Trophoblast cell (in vitro differentiated cells and primary cell): ENCODE results near the gene ASTN2.

Experiments used
- DNase-seq, 2 donors: peaks; one replicate each; pipeline ENCODE4 v3.0.0-alpha.2; 2016
- H2AFZ ChIP-seq: 2 replicates; pipeline ENCODE4 v1.6.1; 2013; ENCODE audit warnings: low read length, moderate library complexity, mild to moderate bottlenecking; ENCODE audit not compliant: insufficient read depth, poor library complexity
- H2AK5ac ChIP-seq: 2 replicates; pipeline ENCODE4 v1.6.1; 2013; ENCODE audit warnings: mild to moderate bottlenecking, low read length
- H2BK120ac ChIP-seq: 2 replicates; pipeline ENCODE4 v1.6.1; 2013; ENCODE audit warnings: low read length, mild to moderate bottlenecking, moderate library complexity; ENCODE audit not compliant: insufficient read depth, poor library complexity
- H2BK12ac ChIP-seq: 2 replicates; pipeline ENCODE4 v1.6.1; 2013; ENCODE audit warnings: mild to moderate bottlenecking, low read length, moderate library complexity
- H2BK5ac ChIP-seq: 2 replicates; pipeline ENCODE4 v1.6.1; 2013; ENCODE audit warnings: low read length, low read depth, moderate library complexity, mild to moderate bottlenecking; ENCODE audit not compliant: poor library complexity
- H3K14ac ChIP-seq: 2 replicates; pipeline ENCODE4 v1.6.1; 2013; ENCODE audit warnings: mild to moderate bottlenecking, low read length
- H3K18ac ChIP-seq: 2 replicates; pipeline ENCODE4 v1.6.1; 2013; ENCODE audit warnings: mild to moderate bottlenecking, low read length
- H3K23ac ChIP-seq: 2 replicates; pipeline ENCODE4 v1.6.1; 2013; ENCODE audit warnings: low read length
- H3K27ac ChIP-seq: 2 replicates; pipeline ENCODE4 v1.5.1; 2013; ENCODE audit warnings: low read depth, mild to moderate bottlenecking, inconsistent platforms, low read length, moderate library complexity
- H3K27me3 ChIP-seq: 2 replicates; pipeline ENCODE4 v1.6.1; 2013; ENCODE audit warnings: inconsistent platforms, mild to moderate bottlenecking, low read length, moderate library complexity; ENCODE audit not compliant: insufficient read depth
- H3K36me3 ChIP-seq, 2 experiments: 1 replicate in 1 of 2; 2 replicates in 1 of 2; pipeline ENCODE4 v1.6.1; 2013; ENCODE audit warnings: low read length in 2 of 2, mild to moderate bottlenecking in 2 of 2, moderate library complexity in 1 of 2; ENCODE audit not compliant: insufficient read depth in 2 of 2, control insufficient read depth in 1 of 2
- H3K4ac ChIP-seq: 2 replicates; pipeline ENCODE4 v1.6.1; 2013; ENCODE audit warnings: low read depth, mild to moderate bottlenecking, low read length, moderate library complexity
- H3K4me1 ChIP-seq, 2 experiments: 1 replicate in 1 of 2; 2 replicates in 1 of 2; pipeline ENCODE4 v1.6.1; 2013; ENCODE audit warnings: low read length in 2 of 2, mild to moderate bottlenecking in 2 of 2, moderate library complexity in 1 of 2; ENCODE audit not compliant: insufficient read depth in 2 of 2, control insufficient read depth in 1 of 2
- H3K4me2 ChIP-seq: 2 replicates; pipeline ENCODE4 v1.6.1; 2013; ENCODE audit warnings: inconsistent platforms, mild to moderate bottlenecking, low read length, moderate library complexity
- H3K4me3 ChIP-seq: 2 replicates; pipeline ENCODE4 v1.5.1; 2013; ENCODE audit warnings: mild to moderate bottlenecking, low read depth, low read length, inconsistent platforms
- H3K79me1 ChIP-seq: one replicate; pipeline ENCODE4 v1.6.1; 2013; ENCODE audit warnings: low read length
- H3K79me2 ChIP-seq: 2 replicates; pipeline ENCODE4 v1.6.1; 2013; ENCODE audit warnings: low read length, mild to moderate bottlenecking; ENCODE audit not compliant: control insufficient read depth, insufficient read depth, poor library complexity
- H3K9ac ChIP-seq: 2 replicates; pipeline ENCODE4 v1.6.1; 2013; ENCODE audit warnings: mild to moderate bottlenecking, low read length
- H3K9me3 ChIP-seq: 2 replicates; pipeline ENCODE4 v1.6.1; 2013; ENCODE audit warnings: low read depth, mild to moderate bottlenecking, control low read depth, inconsistent platforms, low read length; ENCODE audit not compliant: insufficient read depth
- H4K12ac ChIP-seq: 2 replicates; pipeline ENCODE4 v1.6.1; 2013; ENCODE audit warnings: low read depth, mild to moderate bottlenecking, low read length, moderate library complexity
- H4K8ac ChIP-seq: 2 replicates; pipeline ENCODE4 v1.6.1; 2013; ENCODE audit warnings: low read depth, mild to moderate bottlenecking, low read length, moderate library complexity
- H4K91ac ChIP-seq: one replicate; pipeline ENCODE4 v1.6.1; 2013; ENCODE audit warnings: low read depth, mild to moderate bottlenecking, low read length, moderate library complexity
- WGBS: extraction: QIAGEN DNeasy Blood & Tissue Kit; methylation state at CpG from one replicate; pipeline ENCODE4 v1.1.7; 2013; ENCODE audit warnings: missing lambda C conversion rate; ENCODE audit not compliant: insufficient read length, insufficient coverage; ENCODE audit errors: extremely low coverage; 5-methylcytosine and 5-hydroxymethylcytosine counted together

ASTN2 gene

DNA sequence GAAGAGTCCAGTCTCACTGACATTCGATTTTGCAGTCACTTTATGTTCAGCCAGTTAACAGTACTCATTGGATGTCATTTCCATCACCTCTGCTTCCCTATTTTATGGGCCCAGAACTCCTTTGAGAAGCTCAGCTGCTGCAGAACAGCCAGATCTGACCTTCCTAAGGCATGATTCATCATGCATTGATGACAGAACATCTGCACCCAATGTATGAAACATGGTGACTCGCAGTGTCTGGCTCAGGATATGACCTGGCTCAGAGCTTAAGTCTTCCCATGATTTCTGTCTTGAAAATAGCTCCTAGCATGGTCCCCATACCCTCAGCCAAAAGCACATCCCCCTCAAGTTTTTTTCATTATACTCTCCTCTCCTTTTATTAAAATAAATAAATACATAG, 820.3 kb downstream of the ASTN2 start:
- Histone ChIP-seq H3K36me3 (no peaks in the 10 kb centered on the region), H2BK120ac (no peak overlapping the region), H2BK5ac (no peak overlapping the region), H3K4ac (no peak overlapping the region), H4K91ac (no peak overlapping the region), H3K79me1 (no peaks in the 10 kb centered on the region), H3K4me1 (peaks cover 3 to 5% of the 10 kb centered on the region in 2 experiments), H3K79me2 (no peaks in the 10 kb centered on the region), H2AK5ac (no peak overlapping the region), H3K9me3 (no peaks in the 10 kb centered on the region), H3K27ac (no peak overlapping the region), H3K4me2 (no peak overlapping the region), H3K18ac (no peak overlapping the region), H3K23ac (no peak overlapping the region), H3K4me3 (no peak overlapping the region), H3K27me3 (no peaks in the 10 kb centered on the region), H3K14ac (no peak overlapping the region), H2AFZ (no peak overlapping the region), H2BK12ac (no peak overlapping the region), H4K8ac (no peak overlapping the region), H3K9ac (no peak overlapping the region), H4K12ac (no peak overlapping the region)
- no CpG with 5 or more reads among the region's 2 CpGs for WGBS
- peak in 1 of 2 donors; percentile 21 for DNase-seq

DNA sequence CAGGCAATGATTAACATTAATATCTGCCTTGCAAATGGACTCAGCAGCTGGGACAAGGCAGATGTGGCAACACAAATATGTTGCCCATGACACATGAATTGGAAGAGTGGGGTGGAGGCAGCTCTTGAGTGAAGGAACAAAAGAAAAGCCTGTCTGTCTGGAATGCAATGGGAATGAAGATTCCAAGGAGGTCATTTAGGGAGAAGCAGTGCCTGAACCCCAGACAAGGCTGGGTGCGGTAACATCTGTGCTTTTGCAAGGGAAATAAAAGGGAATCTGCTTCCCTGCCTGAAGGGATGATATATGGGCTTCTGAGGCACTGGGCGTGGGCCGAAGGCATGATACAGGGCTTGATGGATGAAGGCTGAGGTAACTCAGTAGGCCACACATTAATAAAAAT, 821.9 kb downstream of the ASTN2 start:
- Histone ChIP-seq H2BK5ac (no peak overlapping the region), H3K23ac (no peak overlapping the region), H4K12ac (no peak overlapping the region), H3K14ac (no peak overlapping the region), H2AK5ac (no peak overlapping the region), H2AFZ (no peak overlapping the region), H3K36me3 (no peaks in the 10 kb centered on the region), H4K8ac (no peak overlapping the region), H3K4me3 (no peak overlapping the region), H3K9ac (no peak overlapping the region), H3K27me3 (no peaks in the 10 kb centered on the region), H3K4me1 (peaks cover 3 to 5% of the 10 kb centered on the region in 2 experiments), H3K4ac (no peak overlapping the region), H4K91ac (no peak overlapping the region), H2BK120ac (no peak overlapping the region), H3K27ac (no peak overlapping the region), H3K9me3 (no peaks in the 10 kb centered on the region), H2BK12ac (no peak overlapping the region), H3K79me1 (no peaks in the 10 kb centered on the region), H3K79me2 (no peaks in the 10 kb centered on the region), H3K18ac (no peak overlapping the region), H3K4me2 (no peak overlapping the region)
- WGBS, result no CpG with 5 or more reads among the region's 3 CpGs
- DNase-seq, result no peak

DNA sequence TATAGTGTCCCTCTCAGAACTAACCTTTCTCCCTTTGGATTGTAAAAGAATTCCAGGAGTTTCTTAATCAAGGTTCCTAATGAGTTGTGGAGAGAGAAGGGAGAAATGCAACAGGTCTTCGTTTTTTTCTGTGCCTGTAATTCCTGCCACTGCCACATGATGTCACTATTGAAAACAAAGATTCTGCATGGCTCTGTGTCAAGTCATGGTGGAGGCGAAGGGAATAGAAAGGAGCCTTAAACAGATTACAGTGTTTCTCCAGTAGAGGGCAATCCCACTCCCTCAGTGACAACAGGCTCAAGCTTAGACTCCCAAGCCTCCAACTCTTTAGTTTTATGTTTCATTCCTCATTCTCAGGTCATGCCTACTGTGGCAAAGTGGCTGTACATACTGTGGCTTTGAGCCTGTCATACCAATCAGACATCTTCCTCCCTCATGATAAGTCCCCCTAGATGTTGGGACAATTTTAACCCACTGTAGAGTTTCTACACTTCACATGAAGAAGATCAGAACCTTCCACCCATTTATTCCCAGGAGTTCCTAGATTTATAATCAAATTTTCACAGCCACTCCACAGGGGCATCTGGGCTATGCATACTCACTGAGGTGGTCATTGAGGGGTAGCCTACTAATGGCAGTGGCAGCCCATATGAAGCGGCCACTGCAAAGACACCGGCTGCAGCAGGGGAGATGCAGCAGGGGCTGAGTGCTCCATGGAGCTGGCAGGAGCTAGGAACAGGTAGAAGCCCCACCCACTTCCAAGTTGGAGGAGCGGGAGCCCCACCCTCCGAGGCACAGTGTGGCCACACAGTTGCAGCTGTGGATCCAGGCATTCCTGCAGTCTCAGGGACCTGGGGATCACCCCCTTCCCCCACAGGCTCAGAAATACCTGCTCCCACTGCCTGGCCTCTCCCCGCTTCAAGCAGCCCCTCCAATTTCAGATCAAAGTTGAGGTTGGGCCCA, 825.2 kb downstream of the ASTN2 start:
- Histone ChIP-seq H3K4me3 (no peak overlapping the region), H3K4me2 (no peak overlapping the region), H3K4ac (no peak overlapping the region), H3K27ac (no peak overlapping the region), H2AK5ac (no peak overlapping the region), H4K8ac (no peak overlapping the region), H3K79me2 (no peaks in the 10 kb centered on the region), H3K14ac (no peak overlapping the region), H3K9me3 (no peaks in the 10 kb centered on the region), H4K12ac (no peak overlapping the region), H4K91ac (no peak overlapping the region), H2BK12ac (no peak overlapping the region), H3K4me1 (peaks cover 3 to 5% of the 10 kb centered on the region in 2 experiments), H3K36me3 (no peaks in the 10 kb centered on the region), H3K79me1 (no peaks in the 10 kb centered on the region), H2AFZ (no peak overlapping the region), H3K23ac (no peak overlapping the region), H2BK120ac (no peak overlapping the region), H2BK5ac (no peak overlapping the region), H3K27me3 (no peaks in the 10 kb centered on the region), H3K9ac (no peak overlapping the region), H3K18ac (no peak overlapping the region)
- WGBS, result no CpG with 5 or more reads among the region's 7 CpGs
- peak; percentile 62 to 84 for DNase-seq

DNA sequence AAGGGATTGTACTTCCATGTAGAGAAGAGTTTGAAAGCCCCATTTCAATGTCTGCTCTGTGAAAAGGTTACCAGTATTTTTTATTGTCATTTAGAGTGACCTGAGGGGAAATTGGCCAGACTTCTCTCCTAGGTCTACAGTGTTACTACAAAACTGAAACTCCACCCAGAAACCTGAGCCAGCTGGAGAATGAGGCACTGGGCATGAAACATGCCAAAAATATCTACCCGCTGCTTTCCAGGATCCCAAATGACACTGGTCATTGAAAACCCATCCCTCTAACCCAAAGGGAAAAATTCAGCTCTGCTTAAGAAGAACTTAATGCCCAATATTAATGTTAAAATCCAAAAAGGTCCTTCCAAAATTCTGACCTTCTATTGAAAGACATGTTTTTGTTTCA, 826.9 kb downstream of the ASTN2 start:
- Histone ChIP-seq H3K4me3 (no peak overlapping the region), H3K4me2 (no peak overlapping the region), H3K14ac (no peak overlapping the region), H4K91ac (no peak overlapping the region), H3K4me1 (peaks cover 0 to under 1% of the 10 kb centered on the region in 2 experiments), H3K23ac (no peak overlapping the region), H2AK5ac (no peak overlapping the region), H3K36me3 (no peaks in the 10 kb centered on the region), H2BK12ac (no peak overlapping the region), H3K9me3 (no peaks in the 10 kb centered on the region), H3K27me3 (no peaks in the 10 kb centered on the region), H2BK5ac (no peak overlapping the region), H2AFZ (no peak overlapping the region), H2BK120ac (no peak overlapping the region), H3K27ac (no peak overlapping the region), H3K79me1 (no peaks in the 10 kb centered on the region), H3K79me2 (no peaks in the 10 kb centered on the region), H4K12ac (no peak overlapping the region), H3K4ac (no peak overlapping the region), H3K9ac (no peak overlapping the region), H3K18ac (no peak overlapping the region), H4K8ac (no peak overlapping the region)
- WGBS, result no CpG with 5 or more reads among the region's 1 CpG
- DNase-seq, result no peak
